GM18519 (cell line): ENCODE data around the gene ETV5.

Experiments used
- ATAC-seq: cut with Tn5 transposase; IDR thresholded peaks from one replicate; pipeline ENCODE4 v1.9.1; 2021; ENCODE audit warnings: mild to moderate bottlenecking, moderate library complexity; ENCODE audit not compliant: unreplicated experiment, low FRiP score

The ETV5 gene

GRCh38 chr3:186070133-186070532, 38.8 kb downstream of the ETV5 start:
- ATAC-seq, result no peak

- ATAC-seq, result no peak
Measured at GRCh38 chr3:186069199-186069598, 39.7 kb downstream of the ETV5 start.

GRCh38 chr3:186068243-186068552, 40.7 kb downstream of the ETV5 start:
- no peak for ATAC-seq

GRCh38 chr3:186067360-186068242, 41.3 kb downstream of the ETV5 start:
- ATAC-seq, result no peak

GRCh38 chr3:186060222-186060621, 48.7 kb downstream of the ETV5 start:
- no peak for ATAC-seq

GRCh38 chr3:186059192-186059591, 49.7 kb downstream of the ETV5 start:
- ATAC-seq, result no peak

- ATAC-seq, result no peak
Measured at GRCh38 chr3:186058225-186058624, 50.7 kb downstream of the ETV5 start.

GRCh38 chr3:186057594-186057993, 51.3 kb downstream of the ETV5 start:
- ATAC-seq, result no peak

- ATAC-seq, result no peak
Measured at GRCh38 chr3:186054792-186055352, 54.0 kb downstream of the ETV5 start.

GRCh38 chr3:186053954-186054791, 54.7 kb downstream of the ETV5 start:
- no peak for ATAC-seq

- no peak for ATAC-seq
Measured at GRCh38 chr3:186052096-186052840, 56.6 kb downstream of the ETV5 start.

- no peak for ATAC-seq
Measured at GRCh38 chr3:186049001-186049400, 59.9 kb downstream of the ETV5 start.

GRCh38 chr3:186048119-186048518, 60.8 kb downstream of the ETV5 start:
- ATAC-seq, result no peak

- no peak for ATAC-seq
Measured at GRCh38 chr3:186046838-186047237, 62.1 kb downstream of the ETV5 start.

GRCh38 chr3:186044968-186045367, 63.9 kb downstream of the ETV5 start:
- no peak for ATAC-seq

GRCh38 chr3:186044427-186044826, 64.5 kb downstream of the ETV5 start:
- no peak for ATAC-seq

- no peak for ATAC-seq
Measured at GRCh38 chr3:186042521-186043202, 66.2 kb downstream of the ETV5 start.

GRCh38 chr3:186042036-186042435, 66.9 kb downstream of the ETV5 start:
- ATAC-seq, result no peak

- ATAC-seq, result no peak
Measured at GRCh38 chr3:186038360-186038759, 70.5 kb downstream of the ETV5 start.

- no peak for ATAC-seq
Measured at GRCh38 chr3:186035277-186035676, 73.6 kb downstream of the ETV5 start.
